Transverse colon (tissue), 4 donors: ENCODE measurements around the gene GKAP1. TPM values are rescaled to one million over a fixed set of nuclear protein-coding genes. Genes with fewer than 3 reads are reported as not detected.
"Not testable (repeated sequence)": the region's sequence is repeated elsewhere in the genome, so short reads cannot be mapped to it uniquely, and the experiment has no call there.

Experiments used
- DNase-seq: peaks from one replicate; pipeline ENCODE4 v3.0.0-alpha.2; 2019
- H3K27ac ChIP-seq, 4 donors: fragments of 200-600 bp; sonication (generic); 2 replicates each; pipeline ENCODE4 v1.5.1; 2016 to 2018; ENCODE audit warnings: inconsistent platforms in 4 of 4
- H3K27me3 ChIP-seq: fragments of 200-600 bp; sonication (generic); 2 replicates; pipeline ENCODE4 v1.5.1; 2017; ENCODE audit warnings: inconsistent platforms
- H3K36me3 ChIP-seq, 4 donors: fragments of 200-600 bp; sonication (generic); 2 replicates each; pipeline ENCODE4 v1.5.1; 2017 to 2019; ENCODE audit warnings: inconsistent platforms in 4 of 4
- H3K4me1 ChIP-seq, 4 donors: fragments of 200-600 bp; sonication (generic); 2 replicates each; pipeline ENCODE4 v1.5.1; 2017 to 2020; ENCODE audit warnings: inconsistent platforms in 4 of 4
- H3K4me3 ChIP-seq, 4 donors: fragments of 200-600 bp; sonication (generic); 1 replicate in 1 of 4; 2 replicates in 3 of 4; pipeline versions ENCODE4 v1.5.1 to v1.6.1; 2017 to 2019; ENCODE audit warnings: inconsistent platforms in 4 of 4
- H3K9me3 ChIP-seq, 2 donors: fragments of 200-600 bp; sonication (generic); 2 replicates each; pipeline ENCODE4 v1.5.1; 2017 to 2019; ENCODE audit warnings: inconsistent platforms in 2 of 2
- EP300 ChIP-seq: sonication (generic); formaldehyde crosslinking; IDR thresholded peaks from one replicate; pipeline ENCODE4 v1.6.1; 2017; ENCODE audit warnings: antibody characterized with exemption, low read depth
- POLR2A ChIP-seq: fragments of 450-650 bp; IDR thresholded peaks from one replicate; pipeline ENCODE4 v1.6.1; 2016; ENCODE audit warnings: antibody characterized with exemption, mild to moderate bottlenecking, moderate library complexity
- POLR2AphosphoS5 ChIP-seq, 3 donors: sonication (generic); formaldehyde crosslinking; IDR thresholded peaks; one replicate each; pipeline ENCODE4 v1.6.1; 2016; ENCODE audit warnings: antibody characterized with exemption in 3 of 3
- WGBS, 2 donors: methylation state at CpG; one replicate each; pipeline ENCODE4 v1.1.5; 2018; ENCODE audit warnings: low coverage in 1 of 2; 5-methylcytosine and 5-hydroxymethylcytosine counted together
- in situ Hi-C, 4 donors: fragments of 200-750 bp; cut with MboI; loops; one replicate each; pipeline versions ENCODE4 v1.15.0 to v1.15.1; 2017; ENCODE audit warnings: low sequenced_read_pairs in 3 of 4, low pct_ligation_motif_present in 1 of 4, low pct_unique_long_range_greater_than_20kb in 1 of 4
- intact Hi-C: fragments of 100-400 bp; cut with DNase I; formaldehyde crosslinking; loops from one replicate; pipeline ENCODE4 v1.15.1; 2023; ENCODE audit warnings: low total_unique reads
- total RNA-seq, 4 donors: library from RNA; depleted of rRNA; stranded (reverse); fragments of >200 nt; gene quantifications; one replicate each; pipeline ENCODE4 v1.1.0, GENCODE V29; 2016
- TF ChIP-seq, protein P1 (sequence below), 5 experiments: fragments of 200-600 bp in 3 of 5; fragments of 450-650 bp in 2 of 5; sonication (generic) in 3 of 5; IDR thresholded peaks; 1 replicate in 2 of 5; 2 replicates in 3 of 5; pipeline ENCODE4 v1.5.1; 2016 to 2017; ENCODE audit warnings: antibody characterized with exemption in 5 of 5, inconsistent platforms in 3 of 5, mild to moderate bottlenecking in 2 of 5, moderate library complexity in 1 of 5

The GKAP1 gene
- total RNA-seq, 4 donors from 2014 or later = 1.5 to 11.0 (median 6.0) TPM; not detected in 1

DNA sequence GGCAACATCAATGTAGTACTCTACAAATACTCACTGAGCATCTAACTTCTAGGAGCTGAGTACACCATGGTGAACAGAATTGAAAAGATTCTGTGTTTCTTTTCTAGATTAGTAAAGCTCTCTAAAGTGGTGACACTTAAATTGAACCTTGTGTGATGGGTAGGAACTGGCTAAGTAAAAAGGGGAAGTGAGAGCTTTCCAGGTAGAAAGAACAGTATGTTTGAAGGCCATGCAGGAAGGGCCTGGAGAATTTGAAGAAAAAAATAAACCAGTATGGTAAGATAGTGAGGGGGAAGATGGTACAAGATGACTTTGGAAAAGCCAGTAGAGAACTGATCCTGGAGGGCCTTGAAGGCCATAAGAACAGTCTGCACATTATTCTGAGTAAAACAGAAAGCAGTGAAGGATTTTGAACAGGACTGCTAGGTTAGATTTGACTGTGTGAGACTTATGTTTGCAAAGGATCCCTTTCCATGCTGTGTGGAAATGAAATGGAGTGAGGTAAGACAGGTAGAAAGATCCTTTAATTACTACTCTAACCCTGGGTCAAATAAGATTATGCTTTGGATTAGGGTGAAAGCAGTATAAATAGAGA is 63.1 kb downstream of the GKAP1 start:
- no peaks in the 10 kb centered on the region for H3K36me3 ChIP-seq
- in situ Hi-C loops = no loop called here
- DNase-seq = no peak
- no peaks in the 10 kb centered on the region for H3K4me1 ChIP-seq
- H3K27me3 ChIP-seq = no peaks in the 10 kb centered on the region
- intact Hi-C loops = no loop called here
- TF ChIP-seq POLR2A (no peak), EP300 (no peak), POLR2AphosphoS5 (IDR thresholded peaks at IDR 0.05) (no peak)
- TF ChIP-seq, protein P1, sequence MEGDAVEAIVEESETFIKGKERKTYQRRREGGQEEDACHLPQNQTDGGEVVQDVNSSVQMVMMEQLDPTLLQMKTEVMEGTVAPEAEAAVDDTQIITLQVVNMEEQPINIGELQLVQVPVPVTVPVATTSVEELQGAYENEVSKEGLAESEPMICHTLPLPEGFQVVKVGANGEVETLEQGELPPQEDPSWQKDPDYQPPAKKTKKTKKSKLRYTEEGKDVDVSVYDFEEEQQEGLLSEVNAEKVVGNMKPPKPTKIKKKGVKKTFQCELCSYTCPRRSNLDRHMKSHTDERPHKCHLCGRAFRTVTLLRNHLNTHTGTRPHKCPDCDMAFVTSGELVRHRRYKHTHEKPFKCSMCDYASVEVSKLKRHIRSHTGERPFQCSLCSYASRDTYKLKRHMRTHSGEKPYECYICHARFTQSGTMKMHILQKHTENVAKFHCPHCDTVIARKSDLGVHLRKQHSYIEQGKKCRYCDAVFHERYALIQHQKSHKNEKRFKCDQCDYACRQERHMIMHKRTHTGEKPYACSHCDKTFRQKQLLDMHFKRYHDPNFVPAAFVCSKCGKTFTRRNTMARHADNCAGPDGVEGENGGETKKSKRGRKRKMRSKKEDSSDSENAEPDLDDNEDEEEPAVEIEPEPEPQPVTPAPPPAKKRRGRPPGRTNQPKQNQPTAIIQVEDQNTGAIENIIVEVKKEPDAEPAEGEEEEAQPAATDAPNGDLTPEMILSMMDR (IDR thresholded peaks at IDR 0.05) = no peak
- H3K9me3 ChIP-seq = no peaks in the 10 kb centered on the region
- H3K4me3 ChIP-seq = no peak overlapping the region
- H3K27ac ChIP-seq = no peak overlapping the region

DNA sequence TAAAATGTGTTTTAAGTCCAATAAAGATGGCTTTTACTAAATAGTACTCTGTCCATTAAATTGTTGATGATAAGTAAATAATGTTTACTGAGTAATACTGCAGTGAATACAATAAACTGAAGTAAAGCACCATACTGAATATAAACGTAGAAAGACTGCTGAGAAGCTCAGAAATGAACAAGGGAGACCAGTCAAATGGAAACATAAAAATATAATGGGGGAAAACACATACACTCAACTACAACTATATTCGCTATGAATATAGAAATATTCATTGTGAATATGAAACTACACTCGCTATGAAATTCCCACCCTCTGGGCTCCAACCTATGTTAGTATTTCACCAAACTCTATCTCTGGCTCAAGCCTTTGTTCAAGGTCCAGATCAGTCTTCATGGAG is 67.9 kb downstream of the GKAP1 start:
- DNase-seq = no peak
- WGBS, 2 donors = 71 to 86% methylated on average over 3 of the region's 3 CpGs
- Histone ChIP-seq H3K27me3 (no peaks in the 10 kb centered on the region), H3K27ac (no peak overlapping the region), H3K4me3 (no peak overlapping the region), H3K36me3 (no peaks in the 10 kb centered on the region), H3K9me3 (no peaks in the 10 kb centered on the region), H3K4me1 (no peaks in the 10 kb centered on the region)
- in situ Hi-C loops = no loop called here
- intact Hi-C loops = no loop called here
- TF ChIP-seq EP300 (no peak), POLR2AphosphoS5 (IDR thresholded peaks at IDR 0.05) (no peak), POLR2A (no peak)
- TF ChIP-seq, protein P1 (IDR thresholded peaks at IDR 0.05) = no peak

DNA sequence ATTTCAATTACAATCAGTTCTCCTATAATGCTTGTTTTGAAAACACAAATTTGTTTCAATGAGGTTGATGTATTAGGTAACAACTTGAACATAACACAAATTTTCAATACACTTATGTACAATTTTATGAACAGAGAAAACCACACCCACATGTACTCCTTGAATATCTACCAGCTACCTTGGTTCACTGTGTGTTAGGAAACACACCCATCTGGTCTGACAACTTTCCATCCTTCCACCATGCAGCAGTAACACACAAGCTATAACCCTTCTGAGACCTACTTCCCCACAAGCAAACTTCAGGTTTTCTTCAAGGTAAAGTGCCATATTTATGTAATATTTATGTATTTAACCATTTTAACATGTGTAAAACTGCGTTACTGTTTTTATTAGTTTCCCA is 73.4 kb downstream of the GKAP1 start:
- Histone ChIP-seq H3K4me3 (no peak overlapping the region), H3K27me3 (no peaks in the 10 kb centered on the region), H3K4me1 (no peaks in the 10 kb centered on the region), H3K9me3 (no peaks in the 10 kb centered on the region), H3K27ac (no peak overlapping the region), H3K36me3 (no peaks in the 10 kb centered on the region)
- TF ChIP-seq EP300 = no peak
- TF ChIP-seq, protein P1 (IDR thresholded peaks at IDR 0.05) = no peak
- no peak for TF ChIP-seq POLR2A
- no peak for TF ChIP-seq POLR2AphosphoS5 (IDR thresholded peaks at IDR 0.05)
- in situ Hi-C loops (no loop called here), intact Hi-C loops (no loop called here)
- no peak for DNase-seq
- whole genome bisulfite sequencing, 2 donors = 64 to 71% methylated on average over 1 of the region's 1 CpG

DNA sequence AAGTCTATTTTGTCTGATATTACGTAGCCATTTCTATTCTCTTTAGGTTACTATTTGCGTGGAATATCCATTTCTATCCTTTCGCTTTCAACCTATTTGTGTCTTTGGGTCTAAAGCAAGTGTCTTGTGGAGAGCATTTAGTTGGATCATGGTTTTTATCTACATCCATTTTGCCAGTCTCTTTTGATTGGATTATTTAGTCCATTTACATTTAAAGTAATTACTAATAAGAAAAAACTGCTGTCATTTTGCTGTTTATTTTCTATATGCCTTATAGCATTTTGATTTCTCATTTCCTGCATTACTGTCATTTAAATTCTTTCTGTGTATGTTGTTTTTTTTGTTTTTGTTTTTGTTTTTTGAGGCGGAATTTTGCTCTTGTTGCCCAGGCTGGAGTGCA is 83.8 kb downstream of the GKAP1 start:
- no peaks in the 10 kb centered on the region for H3K9me3 ChIP-seq
- H3K36me3 ChIP-seq = no peaks in the 10 kb centered on the region
- H3K4me1 ChIP-seq = no peaks in the 10 kb centered on the region
- in situ Hi-C loops (no loop called here), intact Hi-C loops (no loop called here)
- H3K27me3 ChIP-seq = no peaks in the 10 kb centered on the region
- H3K4me3 ChIP-seq = no peak overlapping the region
- 88 to 96% methylated on average over 4 of the region's 4 CpGs for whole genome bisulfite sequencing, 2 donors
- no peak overlapping the region for H3K27ac ChIP-seq
- TF ChIP-seq EP300 (no peak), POLR2AphosphoS5 (IDR thresholded peaks at IDR 0.05) (no peak), POLR2A (no peak)
- TF ChIP-seq, protein P1 (IDR thresholded peaks at IDR 0.05) = no peak
- DNase-seq = no peak

DNA sequence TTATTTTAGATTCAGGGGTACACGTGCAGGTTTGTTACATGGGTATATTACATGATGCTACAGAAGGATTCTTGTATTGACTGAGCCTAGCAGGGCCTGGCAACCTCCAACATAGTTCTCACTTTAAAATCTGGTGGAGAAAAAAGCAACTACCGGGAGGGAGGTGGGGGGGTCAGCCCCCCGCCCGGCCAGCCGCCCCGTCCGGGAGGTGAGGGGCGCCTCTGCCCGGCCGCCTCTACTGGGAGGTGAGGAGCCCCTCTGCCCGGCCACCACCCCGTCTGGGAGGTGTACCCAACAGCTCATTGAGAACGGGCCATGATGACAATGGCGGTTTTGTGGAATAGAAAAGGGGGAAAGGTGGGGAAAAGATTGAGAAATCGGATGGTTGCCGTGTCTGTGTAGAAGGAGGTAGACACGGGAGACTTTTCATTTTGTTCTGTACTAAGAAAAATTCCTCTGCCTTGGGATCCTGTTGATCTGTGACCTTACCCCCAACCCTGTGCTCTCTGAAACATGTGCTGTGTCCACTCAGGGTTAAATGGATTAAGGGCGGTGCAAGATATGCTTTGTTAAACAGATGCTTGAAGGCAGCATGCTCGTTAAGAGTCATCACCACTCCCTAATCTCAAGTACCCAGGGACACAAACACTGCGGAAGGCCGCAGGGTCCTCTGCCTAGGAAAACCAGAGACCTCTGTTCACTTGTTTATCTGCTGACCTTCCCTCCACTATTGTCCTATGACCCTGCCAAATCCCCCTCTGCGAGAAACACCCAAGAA is 88.8 kb downstream of the GKAP1 start:
- H3K36me3 ChIP-seq, H3K4me3 ChIP-seq, H3K4me1 ChIP-seq, in situ Hi-C loops, DNase-seq, H3K27ac ChIP-seq, intact Hi-C loops, H3K27me3 ChIP-seq, H3K9me3 ChIP-seq: not testable (repeated sequence)
- WGBS, 2 donors = 93 to 100% methylated on average over 1 to 18 of the region's 22 CpGs
